ENCODE results near the gene ATP13A2. TPM values are rescaled to one million over a fixed set of nuclear protein-coding genes. Genes with fewer than 3 reads are reported as not detected.
A peak's percentile ranks its signal among the peaks of the same experiment; 100 is the strongest.

Gene ATP13A2
- total RNA-seq, 3 donors from 2014 or later (not counting 1 experiment from before 2014, with no cell fraction given), result 38.7 to 53.6 (median 42.8) TPM

GRCh38 chr1:17059391-17060305, 47.9 kb upstream of the ATP13A2 start:
- WGBS (ENCODE audit: insufficient coverage), result 50% methylated on average over 12 of the region's 12 CpGs
- no peaks in the 10 kb centered on the region for H3K36me3 Mint-ChIP-seq
- intact Hi-C loops (cut with micrococcal nuclease), result no loop called here

GRCh38 chr1:17056551-17056950, 44.8 kb upstream of the ATP13A2 start:
- Mint-ChIP-seq H3K27ac (no peak overlapping the region), H3K27me3 (ENCODE audit: low read depth in 2 of 2) (peaks cover 5 to 9% of the 10 kb centered on the region in 2 donors), H3K9me3 (no peaks in the 10 kb centered on the region), H3K4me3 (no peak overlapping the region), H3K4me1 (peaks cover 7 to 17% of the 10 kb centered on the region in 2 donors), H3K36me3 (no peaks in the 10 kb centered on the region)
- DNase-seq (no peak), ATAC-seq (no peak)
- WGBS (ENCODE audit: insufficient coverage), result 95% methylated on average over 4 of the region's 4 CpGs
- Histone ChIP-seq H3K9me3 (ENCODE audit: control insufficient read depth, insufficient read depth, low read length) (no peaks in the 10 kb centered on the region), H3K27me3 (ENCODE audit: control insufficient read depth, insufficient read depth, low read length) (no peaks in the 10 kb centered on the region), H3K36me3 (ENCODE audit: control insufficient read depth, insufficient read depth, low read length) (no peaks in the 10 kb centered on the region), H3K27ac (ENCODE audit: low read length) (no peak overlapping the region), H3K4me1 (ENCODE audit: control insufficient read depth, insufficient read depth, low read length) (peaks cover 12% of the 10 kb centered on the region), H3K4me3 (ENCODE audit: low read length) (no peak overlapping the region)
- intact Hi-C loops (cut with micrococcal nuclease), result no loop called here
- TF ChIP-seq, protein P1, sequence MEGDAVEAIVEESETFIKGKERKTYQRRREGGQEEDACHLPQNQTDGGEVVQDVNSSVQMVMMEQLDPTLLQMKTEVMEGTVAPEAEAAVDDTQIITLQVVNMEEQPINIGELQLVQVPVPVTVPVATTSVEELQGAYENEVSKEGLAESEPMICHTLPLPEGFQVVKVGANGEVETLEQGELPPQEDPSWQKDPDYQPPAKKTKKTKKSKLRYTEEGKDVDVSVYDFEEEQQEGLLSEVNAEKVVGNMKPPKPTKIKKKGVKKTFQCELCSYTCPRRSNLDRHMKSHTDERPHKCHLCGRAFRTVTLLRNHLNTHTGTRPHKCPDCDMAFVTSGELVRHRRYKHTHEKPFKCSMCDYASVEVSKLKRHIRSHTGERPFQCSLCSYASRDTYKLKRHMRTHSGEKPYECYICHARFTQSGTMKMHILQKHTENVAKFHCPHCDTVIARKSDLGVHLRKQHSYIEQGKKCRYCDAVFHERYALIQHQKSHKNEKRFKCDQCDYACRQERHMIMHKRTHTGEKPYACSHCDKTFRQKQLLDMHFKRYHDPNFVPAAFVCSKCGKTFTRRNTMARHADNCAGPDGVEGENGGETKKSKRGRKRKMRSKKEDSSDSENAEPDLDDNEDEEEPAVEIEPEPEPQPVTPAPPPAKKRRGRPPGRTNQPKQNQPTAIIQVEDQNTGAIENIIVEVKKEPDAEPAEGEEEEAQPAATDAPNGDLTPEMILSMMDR (IDR thresholded peaks at IDR 0.05), result no peak

More at GRCh38 chr1:17059391-17060305, 47.9 kb upstream of the ATP13A2 start:
- Mint-ChIP-seq H3K9me3 (no peaks in the 10 kb centered on the region), H3K4me1 (no peaks in the 10 kb centered on the region), H3K27me3 (ENCODE audit: low read depth in 2 of 2) (peaks cover 5 to 17% of the 10 kb centered on the region in 2 donors), H3K27ac (no peak overlapping the region), H3K4me3 (no peak overlapping the region)
- H3K27me3 ChIP-seq (ENCODE audit: control insufficient read depth, insufficient read depth, low read length), result no peaks in the 10 kb centered on the region
- no peaks in the 10 kb centered on the region for H3K36me3 ChIP-seq (ENCODE audit: control insufficient read depth, insufficient read depth, low read length)
- peak; percentile 81 to 88 (median 83) for ATAC-seq
- no peaks in the 10 kb centered on the region for H3K9me3 ChIP-seq (ENCODE audit: control insufficient read depth, insufficient read depth, low read length)
- H3K4me1 ChIP-seq (ENCODE audit: control insufficient read depth, insufficient read depth, low read length), result no peaks in the 10 kb centered on the region
- TF ChIP-seq, protein P1 (IDR thresholded peaks at IDR 0.05), result peak; percentile 15
- no peak overlapping the region for H3K27ac ChIP-seq (ENCODE audit: low read length)
- H3K4me3 ChIP-seq (ENCODE audit: low read length), result no peak overlapping the region
- peak in 1 of 2 donors; percentile 58 for DNase-seq

- Histone ChIP-seq H3K4me3 (ENCODE audit: low read length) (no peak overlapping the region), H3K4me1 (ENCODE audit: control insufficient read depth, insufficient read depth, low read length) (peaks cover 12% of the 10 kb centered on the region), H3K9me3 (ENCODE audit: control insufficient read depth, insufficient read depth, low read length) (no peaks in the 10 kb centered on the region), H3K27me3 (ENCODE audit: control insufficient read depth, insufficient read depth, low read length) (no peaks in the 10 kb centered on the region), H3K27ac (ENCODE audit: low read length) (no peak overlapping the region), H3K36me3 (ENCODE audit: control insufficient read depth, insufficient read depth, low read length) (peaks cover 4% of the 10 kb centered on the region)
- Mint-ChIP-seq H3K27ac (no peak overlapping the region), H3K9me3 (no peaks in the 10 kb centered on the region), H3K4me3 (peak overlapping the region; percentile 99), H3K27me3 (ENCODE audit: low read depth in 2 of 2) (peaks cover 5 to 7% of the 10 kb centered on the region in 2 donors), H3K4me1 (peaks cover 7 to 22% of the 10 kb centered on the region in 2 donors), H3K36me3 (no peaks in the 10 kb centered on the region)
- TF ChIP-seq, protein P1 (IDR thresholded peaks at IDR 0.05), result no peak
- DNase-seq (no peak), ATAC-seq (no peak)
- 95% methylated on average over 7 of the region's 7 CpGs for whole genome bisulfite sequencing (ENCODE audit: insufficient coverage)
- intact Hi-C loops (cut with micrococcal nuclease), result no loop called here
These were observed 44.1 kb upstream of the ATP13A2 start for GRCh38 chr1:17055801-17056200.

Measured in natural killer cell (primary cell).